Lower leg skin (tissue), 4 donors: ENCODE results near the gene OR2A14. TPM values are rescaled to one million over a fixed set of nuclear protein-coding genes. Genes with fewer than 3 reads are reported as not detected.
A peak's percentile ranks its signal among the peaks of the same experiment; 100 is the strongest.
"Not testable (repeated sequence)": the region's sequence is repeated elsewhere in the genome, so short reads cannot be mapped to it uniquely, and the experiment has no call there.

Experiments used
- DNase-seq, 2 donors: peaks; one replicate each; pipeline ENCODE4 v3.0.0-alpha.2; 2019; ENCODE audit warnings: low spot score in 2 of 2
- H3K4me3 ChIP-seq: fragments of 200-600 bp; sonication (generic); 2 replicates; pipeline ENCODE4 v1.5.1; 2017; ENCODE audit warnings: mild to moderate bottlenecking, low read depth; ENCODE audit not compliant: poor library complexity, severe bottlenecking
- POLR2A ChIP-seq, 2 donors: fragments of 450-650 bp; IDR thresholded peaks; one replicate each; pipeline ENCODE4 v1.6.1; 2016 to 2017; ENCODE audit warnings: antibody characterized with exemption in 2 of 2, mild to moderate bottlenecking in 1 of 2, moderate library complexity in 1 of 2
- WGBS, 2 donors: methylation state at CpG; one replicate each; pipeline ENCODE4 v1.1.5; 2018; 5-methylcytosine and 5-hydroxymethylcytosine counted together
- intact Hi-C: fragments of 100-400 bp; cut with DNase I; formaldehyde crosslinking; loops from one replicate; pipeline ENCODE4 v1.15.0; 2023; ENCODE audit warnings: low total_unique reads
- total RNA-seq, 4 donors: library from RNA; depleted of rRNA; stranded (reverse); fragments of >200 nt; gene quantifications; one replicate each; pipeline ENCODE4 v1.1.0, GENCODE V29; 2016
- TF ChIP-seq, protein P1 (sequence below), 3 donors: fragments of 450-650 bp; IDR thresholded peaks; one replicate each; pipeline ENCODE4 v1.5.1; 2016; ENCODE audit warnings: antibody characterized with exemption in 3 of 3, mild to moderate bottlenecking in 3 of 3, moderate library complexity in 2 of 3

Gene OR2A14
- total RNA-seq, 4 donors from 2014 or later, result not detected

DNA sequence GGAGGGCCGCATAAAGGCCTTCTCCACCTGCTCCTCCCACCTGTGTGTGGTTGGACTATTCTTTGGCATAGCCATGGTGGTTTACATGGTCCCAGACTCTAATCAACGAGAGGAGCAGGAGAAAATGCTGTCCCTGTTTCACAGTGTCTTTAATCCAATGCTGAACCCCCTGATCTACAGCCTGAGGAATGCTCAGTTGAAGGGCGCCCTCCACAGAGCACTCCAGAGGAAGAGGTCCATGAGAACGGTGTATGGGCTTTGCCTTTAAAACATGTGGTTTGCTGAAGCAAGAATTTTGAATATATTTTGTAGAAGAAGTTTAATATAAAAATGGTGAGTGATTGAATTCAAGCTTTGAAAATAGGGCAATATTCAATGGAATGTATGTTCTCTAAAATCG lies 12.7 kb upstream of the OR2A14 start:
- WGBS, 2 donors, result 75 to 85% methylated on average over 5 of the region's 5 CpGs
- no peak for TF ChIP-seq POLR2A (IDR thresholded peaks at IDR 0.05)
- TF ChIP-seq, protein P1, sequence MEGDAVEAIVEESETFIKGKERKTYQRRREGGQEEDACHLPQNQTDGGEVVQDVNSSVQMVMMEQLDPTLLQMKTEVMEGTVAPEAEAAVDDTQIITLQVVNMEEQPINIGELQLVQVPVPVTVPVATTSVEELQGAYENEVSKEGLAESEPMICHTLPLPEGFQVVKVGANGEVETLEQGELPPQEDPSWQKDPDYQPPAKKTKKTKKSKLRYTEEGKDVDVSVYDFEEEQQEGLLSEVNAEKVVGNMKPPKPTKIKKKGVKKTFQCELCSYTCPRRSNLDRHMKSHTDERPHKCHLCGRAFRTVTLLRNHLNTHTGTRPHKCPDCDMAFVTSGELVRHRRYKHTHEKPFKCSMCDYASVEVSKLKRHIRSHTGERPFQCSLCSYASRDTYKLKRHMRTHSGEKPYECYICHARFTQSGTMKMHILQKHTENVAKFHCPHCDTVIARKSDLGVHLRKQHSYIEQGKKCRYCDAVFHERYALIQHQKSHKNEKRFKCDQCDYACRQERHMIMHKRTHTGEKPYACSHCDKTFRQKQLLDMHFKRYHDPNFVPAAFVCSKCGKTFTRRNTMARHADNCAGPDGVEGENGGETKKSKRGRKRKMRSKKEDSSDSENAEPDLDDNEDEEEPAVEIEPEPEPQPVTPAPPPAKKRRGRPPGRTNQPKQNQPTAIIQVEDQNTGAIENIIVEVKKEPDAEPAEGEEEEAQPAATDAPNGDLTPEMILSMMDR (IDR thresholded peaks at IDR 0.05), result no peak
- H3K4me3 ChIP-seq, result peak overlapping the region; percentile 10
- intact Hi-C loops, result no loop called here
- no peak for DNase-seq

DNA sequence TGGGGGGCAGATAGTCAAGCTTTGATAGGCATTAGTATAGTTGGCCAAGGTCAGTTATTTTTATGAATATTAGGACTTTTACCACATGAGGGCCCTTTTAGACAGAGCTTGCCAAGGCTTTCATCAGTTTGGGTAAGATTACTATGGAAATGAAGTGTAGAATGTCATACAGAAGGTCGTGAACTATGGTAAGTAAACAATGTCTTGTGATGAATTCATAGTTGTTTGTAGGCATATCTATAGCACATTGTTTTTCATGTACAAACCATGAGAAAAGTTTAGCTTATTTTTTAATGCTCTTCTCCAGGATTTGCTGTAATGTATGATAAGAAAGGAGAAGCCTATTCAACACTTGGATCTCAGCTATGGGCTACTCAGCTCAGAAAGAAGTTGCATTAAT lies 9.3 kb upstream of the OR2A14 start:
- intact Hi-C loops, result no loop called here

DNA sequence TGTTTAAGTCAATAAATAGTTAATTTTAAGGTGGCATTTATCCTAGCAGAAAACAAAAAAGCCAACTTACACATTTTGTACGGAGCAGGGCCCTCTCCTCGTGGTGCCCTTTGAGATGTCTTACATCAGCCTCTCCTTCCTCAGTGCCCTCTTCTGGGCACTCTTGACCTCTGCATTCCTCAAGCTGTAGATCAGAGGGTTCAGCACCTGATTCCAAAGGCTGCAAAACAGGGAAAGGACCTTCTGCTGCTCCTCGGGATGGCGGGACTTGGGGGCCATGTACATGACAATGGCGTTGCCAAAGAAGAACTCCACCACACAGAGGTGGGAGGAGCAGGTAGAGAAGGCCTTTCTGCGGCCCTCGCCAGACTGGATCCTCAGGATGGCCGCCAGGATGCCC lies 4.6 kb upstream of the OR2A14 start:
- TF ChIP-seq, protein P1 (IDR thresholded peaks at IDR 0.05), result no peak
- TF ChIP-seq POLR2A (IDR thresholded peaks at IDR 0.05), result no peak
- intact Hi-C loops, result no loop called here

More for the DNA sequence above, 9.3 kb upstream of the OR2A14 start:
- H3K4me3 ChIP-seq, result no peak overlapping the region
- WGBS, 2 donors, result 57 to 61% methylated on average over 1 of the region's 1 CpG
- TF ChIP-seq, protein P1 (IDR thresholded peaks at IDR 0.05), result no peak
- no peak for DNase-seq

DNA sequence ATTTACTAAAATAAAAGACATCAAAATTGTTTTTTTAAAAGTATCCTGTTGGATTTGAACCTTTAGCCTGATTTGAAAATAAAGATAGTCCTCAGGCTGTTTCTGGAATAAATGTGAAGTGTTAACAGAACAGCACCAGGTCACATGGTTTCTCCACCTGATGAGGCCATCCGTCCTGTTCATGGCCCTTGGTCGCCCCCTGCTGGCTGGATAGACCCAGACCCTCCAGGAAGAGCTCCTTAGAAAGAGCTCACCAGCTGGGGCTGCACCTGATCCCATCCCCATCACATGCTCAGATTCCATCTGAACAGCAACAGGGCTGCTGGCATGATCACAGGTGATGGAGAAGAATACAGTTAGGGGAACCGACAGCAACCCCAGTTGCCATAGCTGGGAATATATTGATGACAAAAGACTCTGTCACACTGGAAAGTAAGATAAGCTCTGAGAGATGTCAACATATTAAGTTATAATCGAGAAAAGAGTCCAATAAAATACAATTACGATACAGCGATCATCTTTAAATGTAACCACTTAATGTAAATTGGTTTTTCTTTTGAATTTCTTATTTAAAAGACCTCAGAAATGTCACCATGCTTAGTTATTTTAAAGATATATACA lies 4.8 kb downstream of the OR2A14 start:
- TF ChIP-seq POLR2A (IDR thresholded peaks at IDR 0.05), result no peak
- TF ChIP-seq, protein P1 (IDR thresholded peaks at IDR 0.05), result no peak
- WGBS, 2 donors, result 40 to 41% methylated on average over 6 of the region's 6 CpGs
- intact Hi-C loops, result no loop called here
- DNase-seq, result peak; percentile 80 to 97
- no peak overlapping the region for H3K4me3 ChIP-seq

More for the DNA sequence above, 4.6 kb upstream of the OR2A14 start:
- H3K4me3 ChIP-seq, result no peak overlapping the region
- no peak for DNase-seq
- 68 to 83% methylated on average over 8 of the region's 8 CpGs for WGBS, 2 donors

DNA sequence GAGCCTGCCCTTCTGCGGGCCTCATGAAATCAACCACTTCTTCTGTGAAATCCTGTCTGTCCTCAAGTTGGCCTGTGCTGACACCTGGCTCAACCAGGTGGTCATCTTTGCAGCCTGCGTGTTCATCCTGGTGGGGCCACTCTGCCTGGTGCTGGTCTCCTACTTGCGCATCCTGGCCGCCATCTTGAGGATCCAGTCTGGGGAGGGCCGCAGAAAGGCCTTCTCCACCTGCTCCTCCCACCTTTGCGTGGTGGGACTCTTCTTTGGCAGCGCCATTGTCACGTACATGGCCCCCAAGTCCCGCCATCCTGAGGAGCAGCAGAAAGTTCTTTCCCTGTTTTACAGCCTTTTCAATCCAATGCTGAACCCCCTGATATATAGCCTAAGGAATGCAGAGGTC lies 6.6 kb downstream of the OR2A14 start:
- intact Hi-C loops, H3K4me3 ChIP-seq, DNase-seq: not testable (repeated sequence)
- 90 to 91% methylated on average over 9 of the region's 9 CpGs for WGBS, 2 donors

DNA sequence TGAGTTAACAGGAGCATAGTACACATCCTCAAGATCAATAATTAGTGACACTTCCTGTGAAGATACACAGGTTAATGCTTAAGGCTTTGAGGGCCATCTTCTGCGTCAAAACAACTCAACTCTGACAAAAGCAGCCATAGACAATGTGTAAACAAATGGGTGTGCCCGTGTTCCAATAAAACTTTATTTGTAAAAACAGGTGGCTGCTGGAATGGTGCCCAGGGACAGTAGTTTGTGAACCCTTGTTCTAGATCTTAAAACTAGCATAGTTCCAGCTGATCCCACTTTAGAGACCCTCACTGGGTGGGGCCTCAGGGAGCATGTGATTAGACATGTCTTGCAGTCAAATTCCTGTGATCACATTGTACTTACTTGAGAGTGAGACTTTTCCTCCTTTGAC lies 7.8 kb downstream of the OR2A14 start:
- intact Hi-C loops, result no loop called here
- no peak for DNase-seq
- no peak for TF ChIP-seq POLR2A (IDR thresholded peaks at IDR 0.05)
- TF ChIP-seq, protein P1 (IDR thresholded peaks at IDR 0.05), result no peak
- 78 to 89% methylated on average over 2 of the region's 2 CpGs for WGBS, 2 donors
- no peak overlapping the region for H3K4me3 ChIP-seq
